HG03060 (cell line): ENCODE data around the gene ZNF559.
"Not testable (repeated sequence)": the region's sequence is repeated elsewhere in the genome, so short reads cannot be mapped to it uniquely, and the experiment has no call there.

Experiments
- ATAC-seq: cut with Tn5 transposase; IDR thresholded peaks from one replicate; pipeline ENCODE4 v1.9.1; 2021; ENCODE audit warnings: low read depth, moderate number of reproducible peaks; ENCODE audit not compliant: unreplicated experiment

Gene ZNF559

GRCh38 chr19:9323919-9324583 is at the start of gene ZNF559:
Gene ZNF559, plus strand, starts transcription at chr19:9324179. Its CDS starts 14,371 bp downstream, at chr19:9338550.
- peak; percentile 89 for ATAC-seq

- not testable (repeated sequence) for ATAC-seq
Observed at GRCh38 chr19:9283485-9283884, 40.5 kb upstream of the ZNF559 start.

GRCh38 chr19:9289231-9289884 is 34.6 kb upstream of the ZNF559 start:
- no peak for ATAC-seq

GRCh38 chr19:9295411-9295849 is 28.5 kb upstream of the ZNF559 start:
- no peak for ATAC-seq

- ATAC-seq = no peak
Observed at GRCh38 chr19:9296336-9296735, 27.6 kb upstream of the ZNF559 start.

- ATAC-seq = no peak
Observed at GRCh38 chr19:9306443-9306842, 17.5 kb upstream of the ZNF559 start.

- ATAC-seq = no peak
Observed at GRCh38 chr19:9308091-9308770, 15.7 kb upstream of the ZNF559 start.

- ATAC-seq = peak; percentile 88
Observed at GRCh38 chr19:9309139-9309973, 14.6 kb upstream of the ZNF559 start, which contains the start of gene ZNF699. Gene ZNF699, minus strand, starts transcription at chr19:9309838. Its CDS starts 4,719 bp downstream, at chr19:9305119.

- peak; percentile 32 for ATAC-seq
Observed at GRCh38 chr19:9309974-9310446, 14.0 kb upstream of the ZNF559 start.

GRCh38 chr19:9313756-9314155 is 10.2 kb upstream of the ZNF559 start:
- ATAC-seq = no peak

- ATAC-seq = no peak
Observed at GRCh38 chr19:9321338-9321737, 2.6 kb upstream of the ZNF559 start.

GRCh38 chr19:9321756-9322155 is 2.2 kb upstream of the ZNF559 start:
- not testable (repeated sequence) for ATAC-seq

- ATAC-seq = not testable (repeated sequence)
Observed at GRCh38 chr19:9322201-9322600, 1.8 kb upstream of the ZNF559 start.

- peak; percentile 18 for ATAC-seq
Observed at GRCh38 chr19:9323557-9323918, 441 bp upstream of the ZNF559 start.

GRCh38 chr19:9324584-9324962 is 594 bp downstream of the ZNF559 start:
- ATAC-seq = no peak

- no peak for ATAC-seq
Observed at GRCh38 chr19:9329999-9330398, 6.0 kb downstream of the ZNF559 start.

- no peak for ATAC-seq
Observed at GRCh38 chr19:9342610-9343304, 18.8 kb downstream of the ZNF559 start.

GRCh38 chr19:9345005-9345404 is 21.0 kb downstream of the ZNF559 start:
- no peak for ATAC-seq

GRCh38 chr19:9348253-9348652 is 24.3 kb downstream of the ZNF559 start:
- ATAC-seq = no peak

GRCh38 chr19:9348671-9349070 is 24.7 kb downstream of the ZNF559 start:
- no peak for ATAC-seq
